HTERT RPE-1 (cell line): Measurements from ENCODE around the gene PLA2G15.

Source experiments
- in situ Hi-C: fragments of 300-500 bp; cut with MboI; formaldehyde crosslinking; loops from 4 replicates; pipeline ENCODE4 v1.14.3; 2020; ENCODE audit warnings: low sequenced_read_pairs

The PLA2G15 gene

GRCh38 chr16:68244903-68245853, at the start of gene PLA2G15:
PLA2G15 (plus strand) TSS chr16:68245373; CDS start chr16:68245427, 54 bp downstream.
- in situ Hi-C loops: no loop called here

GRCh38 chr16:68197250-68197649, 47.9 kb upstream of the PLA2G15 start:
- in situ Hi-C loops: no loop called here

- in situ Hi-C loops: no loop called here
Measured at GRCh38 chr16:68200088-68200783, 44.9 kb upstream of the PLA2G15 start.

GRCh38 chr16:68202091-68202519, 43.1 kb upstream of the PLA2G15 start:
- in situ Hi-C loops: no loop called here

- in situ Hi-C loops: no loop called here
Measured at GRCh38 chr16:68206245-68206644, 38.9 kb upstream of the PLA2G15 start.

- in situ Hi-C loops: no loop called here
Measured at GRCh38 chr16:68214726-68215125, 30.4 kb upstream of the PLA2G15 start.

GRCh38 chr16:68215302-68215701, 29.9 kb upstream of the PLA2G15 start:
- in situ Hi-C loops: no loop called here

GRCh38 chr16:68216240-68216639, 28.9 kb upstream of the PLA2G15 start:
- in situ Hi-C loops: no loop called here

GRCh38 chr16:68217506-68217905, 27.7 kb upstream of the PLA2G15 start:
- in situ Hi-C loops: no loop called here

- in situ Hi-C loops: no loop called here
Measured at GRCh38 chr16:68219725-68220351, 25.3 kb upstream of the PLA2G15 start.

GRCh38 chr16:68223072-68223471, 22.1 kb upstream of the PLA2G15 start:
- in situ Hi-C loops: no loop called here

GRCh38 chr16:68226116-68226515, 19.1 kb upstream of the PLA2G15 start:
- in situ Hi-C loops: no loop called here

- in situ Hi-C loops: no loop called here
Measured at GRCh38 chr16:68227183-68227793, 17.9 kb upstream of the PLA2G15 start.

- in situ Hi-C loops: no loop called here
Measured at GRCh38 chr16:68227850-68228553, 17.2 kb upstream of the PLA2G15 start.

GRCh38 chr16:68228652-68229051, 16.5 kb upstream of the PLA2G15 start:
- in situ Hi-C loops: no loop called here

- in situ Hi-C loops: no loop called here
Measured at GRCh38 chr16:68229431-68230175, 15.6 kb upstream of the PLA2G15 start.

- in situ Hi-C loops: no loop called here
Measured at GRCh38 chr16:68230176-68230571, 15.0 kb upstream of the PLA2G15 start.

GRCh38 chr16:68230956-68231355, 14.2 kb upstream of the PLA2G15 start:
- in situ Hi-C loops: no loop called here

- in situ Hi-C loops: no loop called here
Measured at GRCh38 chr16:68231384-68232136, 13.6 kb upstream of the PLA2G15 start.
